Hypothalamus (tissue), 51 donors: ENCODE data around the gene KLHL5.

Source experiments
- DNase-seq, 51 donors: peaks; one replicate each; lab custom pipeline; 2025; lab: John Stamatoyannopoulos, UW

KLHL5 gene

GRCh38 chr4:39170301-39170700 lies 108.3 kb downstream of the KLHL5 start:
- no peak for DNase-seq
